ENCODE data around the gene ZNF860.

The ZNF860 gene

GRCh38 chr3:31942446-31942845, 39.1 kb upstream of the ZNF860 start:
- in situ Hi-C loops (cut with MboI; ENCODE audit: low sequenced_read_pairs, unreplicated experiment): no loop called here
- TF ChIP-seq CTCF (IDR thresholded peaks at IDR 0.05; ENCODE audit: borderline replicate concordance, control extremely low read depth, extremely low read depth, insufficient read depth, missing control alignments): no peak
- no peak for DNase-seq (ENCODE audit: low spot score)

GRCh38 chr3:31943041-31943440, 38.5 kb upstream of the ZNF860 start:
- no peak for TF ChIP-seq CTCF (IDR thresholded peaks at IDR 0.05; ENCODE audit: borderline replicate concordance, control extremely low read depth, extremely low read depth, insufficient read depth, missing control alignments)
- in situ Hi-C loops (cut with MboI; ENCODE audit: low sequenced_read_pairs, unreplicated experiment): no loop called here
- DNase-seq (ENCODE audit: low spot score): no peak

DNA sequence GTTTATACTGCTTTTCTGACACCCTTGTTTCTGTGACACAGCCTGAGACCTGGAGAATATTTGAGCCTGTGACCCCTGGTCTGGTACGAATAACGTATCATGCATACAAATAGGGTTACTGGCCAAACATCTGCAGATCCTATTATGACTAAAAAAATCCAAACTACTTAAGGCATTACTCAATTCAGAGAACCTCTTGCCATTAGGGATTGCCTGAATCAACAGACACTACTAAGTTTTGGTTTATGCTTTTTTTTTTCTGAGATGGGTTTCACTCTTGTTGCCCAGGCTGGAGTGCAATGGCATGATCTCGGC, 35.9 kb upstream of the ZNF860 start:
- no peak for DNase-seq (ENCODE audit: low spot score)
- in situ Hi-C loops (cut with MboI; ENCODE audit: low sequenced_read_pairs, unreplicated experiment): no loop called here
- TF ChIP-seq CTCF (IDR thresholded peaks at IDR 0.05; ENCODE audit: borderline replicate concordance, control extremely low read depth, extremely low read depth, insufficient read depth, missing control alignments): no peak

DNA sequence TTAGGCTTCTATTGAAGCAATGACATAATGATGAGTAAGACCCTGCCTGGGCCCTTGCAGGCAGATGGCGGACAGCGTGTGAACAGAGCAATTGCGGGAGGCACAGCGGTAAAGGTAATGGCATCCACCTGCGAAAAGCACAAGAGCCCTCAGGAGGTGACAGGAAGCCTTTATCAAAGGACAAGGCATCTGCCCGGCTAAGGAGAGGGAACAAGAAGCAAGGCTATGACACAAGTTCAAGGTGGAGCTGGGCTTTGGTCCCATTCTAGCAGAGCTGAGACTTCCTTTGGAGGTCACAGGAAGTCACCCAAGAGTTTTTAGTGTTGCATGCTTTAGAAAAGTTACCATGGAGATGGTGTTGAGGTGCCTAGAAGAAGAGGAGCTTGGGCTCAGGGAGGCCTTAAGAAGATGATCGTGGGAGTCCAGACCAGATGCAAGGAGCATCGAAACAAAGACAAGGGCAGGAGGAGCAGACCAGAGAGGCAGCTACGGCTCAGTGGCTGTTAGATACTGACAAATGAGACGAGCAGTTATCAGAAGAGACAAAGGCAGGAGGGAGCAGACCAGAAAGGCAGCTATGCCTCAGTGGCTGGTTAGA, 35.0 kb upstream of the ZNF860 start:
- DNase-seq (ENCODE audit: low spot score): no peak
- in situ Hi-C loops (cut with MboI; ENCODE audit: low sequenced_read_pairs, unreplicated experiment): no loop called here
- TF ChIP-seq CTCF (IDR thresholded peaks at IDR 0.05; ENCODE audit: borderline replicate concordance, control extremely low read depth, extremely low read depth, insufficient read depth, missing control alignments): no peak

DNA sequence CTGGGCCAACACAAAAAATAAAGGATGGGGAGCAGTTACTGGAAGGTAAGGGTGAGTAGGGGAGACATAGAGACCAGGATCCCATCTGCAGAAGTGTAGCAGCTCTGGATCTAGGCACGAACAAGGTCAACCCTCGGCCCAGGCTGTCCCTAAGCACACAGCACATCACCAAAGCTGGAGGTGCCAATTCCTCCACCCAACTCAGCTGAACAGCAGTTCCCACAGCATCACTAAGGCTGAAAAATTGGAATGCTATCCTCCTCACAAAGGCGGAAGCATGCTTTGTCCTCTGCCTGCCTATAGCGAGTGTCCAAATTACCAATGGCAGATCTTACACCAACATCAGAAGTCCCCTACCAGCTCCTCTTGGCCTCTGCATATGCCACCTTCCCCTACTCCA, 34.4 kb upstream of the ZNF860 start:
- in situ Hi-C loops (cut with MboI; ENCODE audit: low sequenced_read_pairs, unreplicated experiment): no loop called here
- no peak for TF ChIP-seq CTCF (IDR thresholded peaks at IDR 0.05; ENCODE audit: borderline replicate concordance, control extremely low read depth, extremely low read depth, insufficient read depth, missing control alignments)
- DNase-seq (ENCODE audit: low spot score): no peak

- DNase-seq (ENCODE audit: low spot score): no peak
- no peak for TF ChIP-seq CTCF (IDR thresholded peaks at IDR 0.05; ENCODE audit: borderline replicate concordance, control extremely low read depth, extremely low read depth, insufficient read depth, missing control alignments)
- in situ Hi-C loops (cut with MboI; ENCODE audit: low sequenced_read_pairs, unreplicated experiment): no loop called here
Measured at GRCh38 chr3:31947671-31948091, 33.9 kb upstream of the ZNF860 start.

- TF ChIP-seq CTCF (IDR thresholded peaks at IDR 0.05; ENCODE audit: borderline replicate concordance, control extremely low read depth, extremely low read depth, insufficient read depth, missing control alignments): no peak
Measured at GRCh38 chr3:31948280-31948679, 33.3 kb upstream of the ZNF860 start.

More at GRCh38 chr3:31948280-31948679, 33.3 kb upstream of the ZNF860 start:
- no peak for DNase-seq (ENCODE audit: low spot score)
- in situ Hi-C loops (cut with MboI; ENCODE audit: low sequenced_read_pairs, unreplicated experiment): no loop called here

Measured in GM13976 (cell line).